Measurements from ENCODE around the gene EMSY.

The EMSY gene

DNA sequence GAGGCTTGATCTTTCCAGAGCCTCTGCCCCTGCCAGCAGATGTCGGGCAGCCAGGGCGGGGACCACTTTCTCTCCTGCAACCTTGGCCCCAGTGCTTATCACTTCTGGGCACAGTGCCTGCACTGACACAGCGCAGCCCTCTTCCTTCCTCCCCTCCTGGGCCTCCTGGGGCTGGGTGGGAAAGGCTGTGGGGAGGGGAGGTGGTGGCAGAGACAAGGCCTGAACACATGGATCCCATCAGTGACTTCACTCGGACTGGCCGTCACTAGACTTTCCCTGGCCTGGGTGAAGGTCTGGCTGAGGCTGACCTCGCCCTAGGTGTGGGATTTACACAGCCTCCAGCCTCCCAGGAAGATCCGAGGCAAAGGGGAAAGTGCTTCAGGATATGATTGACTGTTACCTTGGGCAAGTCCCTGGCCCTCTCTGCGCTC is 157.6 kb downstream of the EMSY start:
- H3K9me3 ChIP-seq (ENCODE audit: insufficient read depth, low read length) = no peaks in the 10 kb centered on the region
- H3K4me1 ChIP-seq (ENCODE audit: insufficient read depth, insufficient read length) = peaks cover 13% of the 10 kb centered on the region
- no peaks in the 10 kb centered on the region for H3K36me3 ChIP-seq (ENCODE audit: insufficient read depth, insufficient read length, low read length)
- H3K27me3 ChIP-seq (ENCODE audit: insufficient read depth, insufficient read length) = no peaks in the 10 kb centered on the region
- TF ChIP-seq YY1 (IDR thresholded peaks at IDR 0.05; ENCODE audit: insufficient read depth, insufficient read length) (no peak), ZNF274 (IDR thresholded peaks at IDR 0.05; ENCODE audit: low read depth, low read length) (no peak), SUZ12 (IDR thresholded peaks at IDR 0.05; ENCODE audit: extremely low read depth, insufficient read depth, insufficient read length) (no peak)
- H3K9ac ChIP-seq (ENCODE audit: insufficient read length, low read depth) = peak overlapping the region; percentile 42
- DNase-seq (ENCODE audit: low read depth, low spot score) = no peak
- no peak overlapping the region for H3K4me3 ChIP-seq (ENCODE audit: insufficient read length, low read depth)

Measured in NT2/D1 (cell line).